Measurements from ENCODE around the gene GMDS. TPM values are rescaled to one million over a fixed set of nuclear protein-coding genes. Genes with fewer than 3 reads are reported as not detected.

The GMDS gene
- total RNA-seq, 1 experiment from 2014 or later = 27.6 TPM

DNA sequence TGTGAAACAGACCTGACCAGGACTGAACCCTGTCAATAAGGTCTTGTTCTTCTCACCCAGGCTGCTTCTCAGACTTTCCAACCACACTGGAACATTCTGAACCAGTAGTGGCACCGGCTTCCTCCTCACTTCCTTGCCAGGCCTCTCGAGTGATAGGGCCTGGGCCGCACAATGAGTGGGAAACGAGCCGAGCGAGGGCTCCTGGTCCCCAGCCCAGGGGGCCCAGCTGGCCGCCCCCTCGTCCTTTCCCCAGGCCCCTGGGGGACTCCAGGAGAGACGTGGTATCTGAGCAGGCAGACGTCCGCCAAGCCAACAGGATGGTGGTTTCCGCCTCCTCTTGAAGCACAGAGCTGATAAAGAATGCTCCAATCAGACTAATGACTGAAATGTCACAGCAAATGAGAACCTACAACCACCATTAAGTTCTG lies 117.9 kb downstream of the GMDS start:
- Histone ChIP-seq H3K27me3 (ENCODE audit: insufficient read depth, low read length) (no peaks in the 10 kb centered on the region), H3T11ph (ENCODE audit: low read length) (no peak overlapping the region), H3K27ac (ENCODE audit: insufficient read length, low read depth, low read length) (no peak overlapping the region), H3K4me2 (ENCODE audit: insufficient read depth, insufficient read length, low read length) (no peak overlapping the region), H3K4me1 (ENCODE audit: insufficient read depth, low read length) (no peaks in the 10 kb centered on the region; the same call in 1 of the 2 replicates), H4K91ac (ENCODE audit: insufficient read length, low read depth, low read length) (no peak overlapping the region), H4K8ac (replicated peaks; ENCODE audit: insufficient read length, low read depth, low read length) (no peak overlapping the region), H2BK12ac (ENCODE audit: insufficient read length, low read depth, low read length) (no peak overlapping the region), H3K14ac (ENCODE audit: insufficient read depth, low read length) (no peak overlapping the region), H3K56ac (ENCODE audit: insufficient read length, low read depth, low read length) (no peak overlapping the region), H3K23ac (ENCODE audit: insufficient read length, low read depth, low read length) (no peak overlapping the region), H3K9ac (ENCODE audit: extremely low read depth, insufficient read length, low read length) (no peak overlapping the region), H3K4ac (ENCODE audit: low read depth, low read length) (no peak overlapping the region), H3K79me2 (ENCODE audit: insufficient read depth, low read length) (no peaks in the 10 kb centered on the region), H3K18ac (ENCODE audit: insufficient read length, low read depth, low read length) (no peak overlapping the region), H2BK20ac (ENCODE audit: low read depth, low read length, poor library complexity, severe bottlenecking) (no peak overlapping the region), H4K20me1 (ENCODE audit: control insufficient read depth, insufficient read depth, insufficient read length) (no peaks in the 10 kb centered on the region), H3K79me1 (ENCODE audit: insufficient read depth, low read depth, low read length, poor library complexity, severe bottlenecking) (no peaks in the 10 kb centered on the region), H2BK120ac (ENCODE audit: low read depth, low read length, poor library complexity, severe bottlenecking) (no peak overlapping the region), H2AK5ac (ENCODE audit: insufficient read length, low read length) (no peak overlapping the region), H3K23me2 (ENCODE audit: insufficient read length, low read depth, low read length, poor library complexity, severe bottlenecking) (no peaks in the 10 kb centered on the region), H2BK5ac (ENCODE audit: insufficient read length, low read length) (no peak overlapping the region), H2AFZ (ENCODE audit: low read length) (no peak overlapping the region), H3K9me3 (ENCODE audit: control insufficient read depth, low read depth, low read length) (no peaks in the 10 kb centered on the region), H4K5ac (ENCODE audit: insufficient read length, low read depth, low read length) (no peak overlapping the region), H2BK15ac (ENCODE audit: low read depth, low read length) (no peak overlapping the region)
- TF ChIP-seq, protein P1, sequence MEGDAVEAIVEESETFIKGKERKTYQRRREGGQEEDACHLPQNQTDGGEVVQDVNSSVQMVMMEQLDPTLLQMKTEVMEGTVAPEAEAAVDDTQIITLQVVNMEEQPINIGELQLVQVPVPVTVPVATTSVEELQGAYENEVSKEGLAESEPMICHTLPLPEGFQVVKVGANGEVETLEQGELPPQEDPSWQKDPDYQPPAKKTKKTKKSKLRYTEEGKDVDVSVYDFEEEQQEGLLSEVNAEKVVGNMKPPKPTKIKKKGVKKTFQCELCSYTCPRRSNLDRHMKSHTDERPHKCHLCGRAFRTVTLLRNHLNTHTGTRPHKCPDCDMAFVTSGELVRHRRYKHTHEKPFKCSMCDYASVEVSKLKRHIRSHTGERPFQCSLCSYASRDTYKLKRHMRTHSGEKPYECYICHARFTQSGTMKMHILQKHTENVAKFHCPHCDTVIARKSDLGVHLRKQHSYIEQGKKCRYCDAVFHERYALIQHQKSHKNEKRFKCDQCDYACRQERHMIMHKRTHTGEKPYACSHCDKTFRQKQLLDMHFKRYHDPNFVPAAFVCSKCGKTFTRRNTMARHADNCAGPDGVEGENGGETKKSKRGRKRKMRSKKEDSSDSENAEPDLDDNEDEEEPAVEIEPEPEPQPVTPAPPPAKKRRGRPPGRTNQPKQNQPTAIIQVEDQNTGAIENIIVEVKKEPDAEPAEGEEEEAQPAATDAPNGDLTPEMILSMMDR (conservative IDR thresholded peaks at IDR 0.05) = no peak
- Mint-ChIP-seq H3K27ac (no peak overlapping the region), H3K27me3 (ENCODE audit: low read depth) (no peaks in the 10 kb centered on the region; the same call in 1 of the 2 replicates), H3K4me3 (no peak overlapping the region), H3K9me3 (no peaks in the 10 kb centered on the region), H3K4me1 (peaks cover 20% of the 10 kb centered on the region in 2 experiments), H3K36me3 (ENCODE audit: insufficient read depth in 1 of 3, low read depth in 3 of 3) (peaks cover 0 to 2% (median 0%) of the 10 kb centered on the region in 3 experiments; a peak in 1 of 7 replicates)
- DNase-seq = no peak
- WGBS (ENCODE audit: extremely low coverage, insufficient read length, low lambda C conversion rate) = no CpG with 5 or more reads among the region's 12 CpGs
